ENCODE results near the gene GFAP.

- TF ChIP-seq POLR2A (IDR thresholded peaks at IDR 0.05) (no peak), CTCF (IDR thresholded peaks at IDR 0.05) (no peak)
Measured at GRCh38 chr17:44911133-44912001, 3.9 kb downstream of the GFAP start.
